Activated CD4-positive, alpha-beta T cell treated with anti-CD3 and anti-CD28 coated beads, Interleukin-2, amount 50 U/mL, for 48 hours (primary cell): ENCODE measurements around the gene GTF2IRD1.
"Not testable (repeated sequence)": the region's sequence is repeated elsewhere in the genome, so short reads cannot be mapped to it uniquely, and the experiment has no call there.

ENCODE experiments used
- DNase-seq, 2 experiments: peaks; one replicate each; pipeline ENCODE4 v3.0.0-alpha.2; 2020

GTF2IRD1 gene

GRCh38 chr7:74470504-74470903, 16.8 kb downstream of the GTF2IRD1 start:
- DNase-seq, result no peak

- no peak for DNase-seq
These were observed 19.4 kb downstream of the GTF2IRD1 start for GRCh38 chr7:74473116-74473515.

GRCh38 chr7:74474271-74474865, 20.7 kb downstream of the GTF2IRD1 start:
- no peak for DNase-seq

- no peak for DNase-seq
These were observed 21.7 kb downstream of the GTF2IRD1 start for GRCh38 chr7:74475243-74475986.

GRCh38 chr7:74475987-74476350, 22.3 kb downstream of the GTF2IRD1 start:
- DNase-seq, result no peak

GRCh38 chr7:74476626-74477025, 22.9 kb downstream of the GTF2IRD1 start:
- no peak for DNase-seq

- no peak for DNase-seq
These were observed 25.0 kb downstream of the GTF2IRD1 start for GRCh38 chr7:74478671-74479065.

GRCh38 chr7:74479066-74479781, 25.5 kb downstream of the GTF2IRD1 start:
- no peak for DNase-seq

GRCh38 chr7:74479961-74480829, 26.5 kb downstream of the GTF2IRD1 start:
- no peak for DNase-seq

GRCh38 chr7:74480861-74481417, 27.2 kb downstream of the GTF2IRD1 start:
- no peak for DNase-seq

- no peak for DNase-seq
These were observed 27.9 kb downstream of the GTF2IRD1 start for GRCh38 chr7:74481458-74482196.

GRCh38 chr7:74482197-74482467, 28.4 kb downstream of the GTF2IRD1 start:
- no peak for DNase-seq

GRCh38 chr7:74482629-74483401, 29.1 kb downstream of the GTF2IRD1 start:
- DNase-seq, result no peak

GRCh38 chr7:74483402-74484336, 30.0 kb downstream of the GTF2IRD1 start:
- DNase-seq, result no peak

GRCh38 chr7:74485611-74486010, 31.9 kb downstream of the GTF2IRD1 start:
- DNase-seq, result no peak

GRCh38 chr7:74488518-74489030, 34.9 kb downstream of the GTF2IRD1 start:
- not testable (repeated sequence) for DNase-seq

- no peak for DNase-seq
These were observed 36.6 kb downstream of the GTF2IRD1 start for GRCh38 chr7:74489997-74490945.

GRCh38 chr7:74491490-74491889, 37.8 kb downstream of the GTF2IRD1 start:
- not testable (repeated sequence) for DNase-seq

GRCh38 chr7:74493295-74493694, 39.6 kb downstream of the GTF2IRD1 start:
- DNase-seq, result no peak
